Neuronal stem cell (in vitro differentiated cells): Measurements from ENCODE around the gene ARHGEF16.

Experiments
- DNase-seq: peaks from one replicate; pipeline ENCODE4 v3.0.0-alpha.2; 2013; ENCODE audit warnings: low spot score
- H2AFZ ChIP-seq: one replicate; pipeline ENCODE4 v1.6.1; 2013; ENCODE audit warnings: mild to moderate bottlenecking, low read length, inconsistent platforms
- H2AK5ac ChIP-seq: 2 replicates; pipeline ENCODE4 v1.6.1; 2013; ENCODE audit warnings: low read depth, mild to moderate bottlenecking, inconsistent platforms, low read length, moderate library complexity, mixed read lengths
- H2BK120ac ChIP-seq: 2 replicates; pipeline ENCODE4 v1.6.1; 2013; ENCODE audit warnings: low read depth, mild to moderate bottlenecking, inconsistent platforms, low read length, moderate library complexity, mixed read lengths
- H2BK12ac ChIP-seq: one replicate; pipeline ENCODE4 v1.6.1; 2013; ENCODE audit warnings: low read length, inconsistent platforms
- H2BK15ac ChIP-seq: 2 replicates; pipeline ENCODE4 v1.6.1; 2013; ENCODE audit warnings: mild to moderate bottlenecking, low read length, inconsistent platforms, mixed read lengths
- H2BK5ac ChIP-seq: one replicate; pipeline ENCODE4 v1.6.1; 2013; ENCODE audit warnings: inconsistent platforms, mild to moderate bottlenecking, low read length, moderate library complexity
- H3K14ac ChIP-seq: one replicate; pipeline ENCODE4 v1.6.1; 2013; ENCODE audit warnings: low read length, inconsistent platforms
- H3K18ac ChIP-seq: 2 replicates; pipeline ENCODE4 v1.6.1; 2013; ENCODE audit warnings: low read length, inconsistent platforms
- H3K23ac ChIP-seq: 2 replicates; pipeline ENCODE4 v1.6.1; 2013; ENCODE audit warnings: low read depth, mild to moderate bottlenecking, mixed read lengths, low read length, inconsistent platforms; ENCODE audit not compliant: poor library complexity
- H3K27ac ChIP-seq: replicated peaks from 3 replicates; pipeline ENCODE4 v1.5.1; 2013; ENCODE audit warnings: low read length, inconsistent platforms
- H3K27me3 ChIP-seq, 3 experiments: 2 replicates each; pipeline ENCODE4 v1.6.1; 2013; ENCODE audit warnings: low read length in 3 of 3, mild to moderate bottlenecking in 2 of 3, inconsistent platforms in 1 of 3, low read depth in 1 of 3, mixed read lengths in 1 of 3, moderate library complexity in 1 of 3; ENCODE audit not compliant: control insufficient read depth in 3 of 3, insufficient read depth in 3 of 3
- H3K36me3 ChIP-seq, 2 donors: replicated peaks in 1 of 2; 2 replicates each; pipeline ENCODE4 v1.6.1; 2013; ENCODE audit warnings: low read length in 2 of 2; ENCODE audit not compliant: control insufficient read depth in 2 of 2, insufficient read depth in 2 of 2
- H3K4ac ChIP-seq: 2 replicates; pipeline ENCODE4 v1.6.1; 2013; ENCODE audit warnings: inconsistent platforms, mild to moderate bottlenecking, low read length, moderate library complexity
- H3K4me1 ChIP-seq, 2 donors: 1 replicate in 1 of 2; 2 replicates in 1 of 2; pipeline ENCODE4 v1.6.1; 2013; ENCODE audit warnings: low read length in 2 of 2, low read depth in 1 of 2; ENCODE audit not compliant: control insufficient read depth in 2 of 2, insufficient read depth in 1 of 2
- H3K4me2 ChIP-seq: one replicate; pipeline ENCODE4 v1.6.1; 2013; ENCODE audit warnings: mild to moderate bottlenecking, low read length, inconsistent platforms; ENCODE audit not compliant: insufficient read depth, poor library complexity, severe bottlenecking
- H3K4me3 ChIP-seq, 2 donors: 2 replicates each; pipeline ENCODE4 v1.5.1; 2013; ENCODE audit warnings: low read length in 2 of 2, mild to moderate bottlenecking in 2 of 2, inconsistent platforms in 1 of 2, moderate library complexity in 1 of 2
- H3K79me1 ChIP-seq: one replicate; pipeline ENCODE4 v1.6.1; 2013; ENCODE audit warnings: low read depth, mild to moderate bottlenecking, inconsistent platforms, low read length, moderate library complexity
- H3K9ac ChIP-seq: one replicate; pipeline ENCODE4 v1.6.1; 2013; ENCODE audit warnings: mild to moderate bottlenecking, low read depth, low read length, inconsistent platforms; ENCODE audit not compliant: poor library complexity
- H3K9me3 ChIP-seq, 2 donors: replicated peaks in 1 of 2; 2 replicates each; pipeline versions ENCODE3 to v1.6.1; 2013; ENCODE audit warnings: low read length in 2 of 2, mild to moderate bottlenecking in 2 of 2, inconsistent platforms in 1 of 2, low read depth in 1 of 2, mixed read lengths in 1 of 2, moderate library complexity in 1 of 2; ENCODE audit not compliant: control insufficient read depth in 2 of 2, insufficient read depth in 1 of 2
- H4K8ac ChIP-seq: one replicate; pipeline ENCODE4 v1.6.1; 2013; ENCODE audit warnings: low read depth, mild to moderate bottlenecking, inconsistent platforms, low read length, moderate library complexity
- H4K91ac ChIP-seq: one replicate; pipeline ENCODE4 v1.6.1; 2013; ENCODE audit warnings: low read length, low read depth, mild to moderate bottlenecking, inconsistent platforms; ENCODE audit not compliant: poor library complexity
- whole genome bisulfite sequencing, 2 donors: extraction: QIAGEN DNeasy Blood & Tissue Kit; methylation state at CpG; one replicate each; pipeline ENCODE4 v1.1.7; 2013; ENCODE audit warnings: missing lambda C conversion rate in 2 of 2, mixed read lengths in 1 of 2; ENCODE audit not compliant: insufficient read length in 2 of 2, insufficient replicate concordance in 1 of 2; ENCODE audit errors: extremely low coverage in 2 of 2; 5-methylcytosine and 5-hydroxymethylcytosine counted together

ARHGEF16 gene

GRCh38 chr1:3405974-3406867, 48.2 kb upstream of the ARHGEF16 start:
- Histone ChIP-seq H2BK5ac (peak overlapping the region; percentile 16), H2AK5ac (peak overlapping the region; percentile 40), H3K4me1 (peaks cover 0 to 9% of the 10 kb centered on the region in 2 donors), H3K4me3 (no peak overlapping the region), H2BK12ac (peak overlapping the region; percentile 8), H3K9ac (no peak overlapping the region), H3K18ac (no peak overlapping the region), H3K27me3 (peaks cover 0 to 19% (median 1%) of the 10 kb centered on the region in 3 experiments), H3K9me3 (peaks cover 0 to 4% of the 10 kb centered on the region in 2 donors), H4K91ac (no peak overlapping the region), H3K79me1 (peaks cover 11% of the 10 kb centered on the region), H3K4me2 (no peak overlapping the region), H3K23ac (peak overlapping the region; percentile 49), H2BK120ac (no peak overlapping the region), H3K27ac (no peak overlapping the region), H2AFZ (no peak overlapping the region), H3K4ac (no peak overlapping the region), H2BK15ac (no peak overlapping the region), H3K14ac (peak overlapping the region; percentile 78), H3K36me3 (peaks cover 0 to 10% of the 10 kb centered on the region in 2 donors), H4K8ac (no peak overlapping the region)
- no peak for DNase-seq
- WGBS, 2 donors, result no CpG with 5 or more reads among the region's 17 CpGs

- Histone ChIP-seq H2BK120ac (no peak overlapping the region), H3K79me1 (peaks cover 11% of the 10 kb centered on the region), H4K8ac (no peak overlapping the region), H3K14ac (no peak overlapping the region), H2AK5ac (peak overlapping the region; percentile 50), H3K4me1 (peaks cover 0 to 7% of the 10 kb centered on the region in 2 donors), H2BK5ac (no peak overlapping the region), H2BK15ac (no peak overlapping the region), H2AFZ (no peak overlapping the region), H3K4me2 (no peak overlapping the region), H3K27ac (no peak overlapping the region), H3K4me3 (no peak overlapping the region), H3K27me3 (peaks cover 0 to 19% (median 1%) of the 10 kb centered on the region in 3 experiments), H3K9ac (no peak overlapping the region), H3K9me3 (peaks cover 0 to 4% of the 10 kb centered on the region in 2 donors), H3K23ac (peak overlapping the region; percentile 47), H3K18ac (peak overlapping the region; percentile 44), H4K91ac (no peak overlapping the region), H3K4ac (no peak overlapping the region), H2BK12ac (no peak overlapping the region), H3K36me3 (peaks cover 0 to 5% of the 10 kb centered on the region in 2 donors)
- DNase-seq, result no peak
- WGBS, 2 donors, result no CpG with 5 or more reads among the region's 12 CpGs
Observed at GRCh38 chr1:3407021-3407420, 47.4 kb upstream of the ARHGEF16 start.

- no peak overlapping the region for H4K91ac ChIP-seq
- no peak overlapping the region for H2BK5ac ChIP-seq
- no peak overlapping the region for H3K4me2 ChIP-seq
- no peak overlapping the region for H3K27ac ChIP-seq
- H3K27me3 ChIP-seq, result peaks cover 0 to 17% (median 1%) of the 10 kb centered on the region in 3 experiments
- no peak overlapping the region for H2BK120ac ChIP-seq
- H2BK15ac ChIP-seq, result peak overlapping the region; percentile 37
- peaks cover 0 to 4% of the 10 kb centered on the region in 2 donors for H3K9me3 ChIP-seq
- H3K79me1 ChIP-seq, result peaks cover 11% of the 10 kb centered on the region
- peak overlapping the region; percentile 97 for H3K23ac ChIP-seq
- WGBS, 2 donors, result 100% methylated on average over 5 to 9 of the region's 36 CpGs
- H4K8ac ChIP-seq, result peak overlapping the region; percentile 82
- H3K4me3 ChIP-seq, result peak overlapping the region in 1 of 2 donors; percentile 57
- no peak overlapping the region for H2AK5ac ChIP-seq
- H3K14ac ChIP-seq, result peak overlapping the region; percentile 99
- peak overlapping the region; percentile 84 for H3K4ac ChIP-seq
- no peak for DNase-seq
- H3K4me1 ChIP-seq, result peaks cover 0 to 4% of the 10 kb centered on the region in 2 donors
- peak overlapping the region; percentile 90 for H3K18ac ChIP-seq
- peaks cover 0 to 5% of the 10 kb centered on the region in 2 donors for H3K36me3 ChIP-seq
- peak overlapping the region; percentile 81 for H3K9ac ChIP-seq
- no peak overlapping the region for H2AFZ ChIP-seq
- H2BK12ac ChIP-seq, result peak overlapping the region; percentile 100
Observed at GRCh38 chr1:3408751-3409266, 45.7 kb upstream of the ARHGEF16 start.
